Colonic mucosa (tissue), 4 donors: Measurements from ENCODE around the gene ACP1. TPM values are rescaled to one million over a fixed set of nuclear protein-coding genes. Genes with fewer than 3 reads are reported as not detected.

ENCODE experiments used
- DNase-seq: peaks from one replicate; pipeline ENCODE4 v3.0.0-alpha.2; 2020
- H3K27ac ChIP-seq: fragments of 200-600 bp; one replicate; pipeline ENCODE4 v1.8.0; 2021
- H3K27me3 ChIP-seq: fragments of 200-600 bp; one replicate; pipeline ENCODE4 v1.8.0; 2021
- H3K36me3 ChIP-seq: fragments of 200-600 bp; one replicate; pipeline ENCODE4 v1.8.0; 2021
- H3K4me1 ChIP-seq: fragments of 200-600 bp; one replicate; pipeline ENCODE4 v1.8.0; 2021; ENCODE audit warnings: mild to moderate bottlenecking
- H3K4me3 ChIP-seq: fragments of 200-600 bp; one replicate; pipeline ENCODE4 v1.8.0; 2021
- H3K9ac ChIP-seq, 2 donors: one replicate each; pipeline ENCODE4 v1.7.0; 2013; ENCODE audit warnings: control low read depth in 2 of 2, low read depth in 2 of 2, low read length in 2 of 2
- H3K9me3 ChIP-seq: fragments of 200-600 bp; one replicate; pipeline ENCODE4 v1.8.0; 2021
- CTCF ChIP-seq: fragments of 200-600 bp; IDR thresholded peaks from one replicate; pipeline ENCODE4 v1.8.0; 2022; ENCODE audit warnings: antibody characterized with exemption, mild to moderate bottlenecking
- intact Hi-C: fragments of 100-400 bp; cut with DNase I; formaldehyde crosslinking; loops from one replicate; pipeline ENCODE4 v1.14.1; 2022
- total RNA-seq, 2 donors: library from RNA; stranded (reverse); fragmentation: NEBNext Ultra II Directional in 1 of 2; extraction: Animal tissue kit (Norgen Biotek cat#: 25700) in 1 of 2; gene quantifications; one replicate each; pipeline ENCODE4 v1.2.1, GENCODE V29; 2021
- donor health status: healthy.
- donor health status: DM: no; HTN: no; CAD: no.
- donor health status: DM: no; HTN: no; CAD: no.

Gene ACP1
- 100 to 1,000 TPM in 1 of 2 donors, 10 to 100 TPM in 1; 92.5 to 106 TPM for total RNA-seq

GRCh38 chr2:264493-265468 lies at the start of gene ACP1:
Gene ACP1, plus strand, starts transcription at chr2:264947. Its CDS starts 18 bp downstream, at chr2:264965.
- TF ChIP-seq CTCF, result no peak
- no peaks in the 10 kb centered on the region for H3K4me1 ChIP-seq
- intact Hi-C loops, result no loop called here

GRCh38 chr2:216068-216467 lies 48.7 kb upstream of the ACP1 start:
- Histone ChIP-seq H3K9me3 (no peaks in the 10 kb centered on the region), H3K4me3 (no peak overlapping the region), H3K9ac (no peak overlapping the region), H3K27me3 (no peaks in the 10 kb centered on the region), H3K4me1 (no peaks in the 10 kb centered on the region), H3K27ac (no peak overlapping the region), H3K36me3 (no peaks in the 10 kb centered on the region)
- intact Hi-C loops, result no loop called here
- DNase-seq, result no peak
- no peak for TF ChIP-seq CTCF

More at GRCh38 chr2:264493-265468, at the start of gene ACP1:
- DNase-seq, result peak; percentile 97
- peak within 1 kb of the TSS; percentile 95 for H3K4me3 ChIP-seq
- H3K36me3 ChIP-seq, result no peaks in the 10 kb centered on the region
- no peaks in the 10 kb centered on the region for H3K27me3 ChIP-seq
- H3K9ac ChIP-seq, result peak within 1 kb of the TSS; percentile 88 to 89
- no peaks in the 10 kb centered on the region for H3K9me3 ChIP-seq
- H3K27ac ChIP-seq, result peak within 1 kb of the TSS; percentile 89

DNA sequence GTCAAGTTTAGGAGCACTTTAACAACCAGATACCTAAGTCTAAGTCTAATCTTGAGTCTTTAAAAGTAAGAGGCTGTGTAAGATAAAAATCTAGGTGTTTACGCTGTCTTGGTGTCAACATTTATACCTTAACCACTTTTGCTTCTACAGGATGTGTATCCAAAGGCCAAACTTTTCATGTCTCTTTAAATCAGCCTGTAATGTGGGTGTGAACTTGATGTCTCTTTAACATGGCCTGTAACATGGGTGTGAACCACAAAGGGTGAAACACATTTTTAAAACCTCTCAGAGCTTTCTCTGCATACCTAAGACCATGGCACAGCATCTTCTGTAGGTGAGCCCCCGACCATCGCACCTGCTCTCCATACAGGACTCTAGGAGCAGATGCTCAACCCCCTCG lies 41.3 kb upstream of the ACP1 start:
- Histone ChIP-seq H3K9ac (no peak overlapping the region), H3K27me3 (no peaks in the 10 kb centered on the region), H3K27ac (no peak overlapping the region), H3K36me3 (no peaks in the 10 kb centered on the region), H3K9me3 (no peaks in the 10 kb centered on the region), H3K4me3 (no peak overlapping the region), H3K4me1 (no peaks in the 10 kb centered on the region)
- DNase-seq, result no peak
- TF ChIP-seq CTCF, result no peak
- intact Hi-C loops, result no loop called here

GRCh38 chr2:223971-224760 lies 40.6 kb upstream of the ACP1 start:
- intact Hi-C loops, result no loop called here
- Histone ChIP-seq H3K4me3 (no peak overlapping the region), H3K9me3 (no peaks in the 10 kb centered on the region), H3K27ac (no peak overlapping the region), H3K27me3 (no peaks in the 10 kb centered on the region), H3K4me1 (no peaks in the 10 kb centered on the region), H3K9ac (no peak overlapping the region), H3K36me3 (no peaks in the 10 kb centered on the region)
- no peak for DNase-seq
- TF ChIP-seq CTCF, result no peak

DNA sequence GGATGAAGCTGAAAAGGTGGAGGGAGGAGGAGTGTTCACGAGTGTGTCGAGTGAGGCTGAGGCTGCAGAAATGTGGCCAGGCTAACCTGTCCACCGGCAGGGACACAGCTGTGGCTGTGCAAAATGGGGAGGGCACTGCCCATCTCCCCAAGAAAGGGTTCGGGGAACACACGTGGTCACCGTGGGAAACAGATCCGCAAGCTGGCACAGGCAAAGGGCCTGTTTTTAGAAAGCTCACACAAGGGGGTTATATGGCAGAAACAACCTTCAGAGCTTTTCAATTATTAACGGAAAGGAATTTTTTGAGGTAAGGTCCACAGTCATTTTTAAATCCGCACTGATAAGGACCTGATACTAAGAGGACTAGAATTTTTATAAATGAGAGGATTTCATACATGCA lies 36.6 kb upstream of the ACP1 start:
- H3K27ac ChIP-seq, result no peak overlapping the region
- no peak overlapping the region for H3K4me3 ChIP-seq
- H3K9me3 ChIP-seq, result no peaks in the 10 kb centered on the region
- no peaks in the 10 kb centered on the region for H3K4me1 ChIP-seq
- intact Hi-C loops, result no loop called here
- DNase-seq, result no peak
- no peaks in the 10 kb centered on the region for H3K36me3 ChIP-seq
- TF ChIP-seq CTCF, result no peak
- H3K27me3 ChIP-seq, result no peaks in the 10 kb centered on the region
- no peak overlapping the region for H3K9ac ChIP-seq
